Right lung (tissue), 5 donors: ENCODE results near the gene WDR1. TPM values are rescaled to one million over a fixed set of nuclear protein-coding genes. Genes with fewer than 3 reads are reported as not detected.

Experiments used
- DNase-seq, 2 donors: peaks; one replicate each; pipeline ENCODE4 v3.0.0-alpha.2; 2013
- polyA plus RNA-seq, 5 donors: library from polyadenylated mRNA; unstranded; fragments of 120-200 nt; gene quantifications; one replicate each; pipeline versions ENCODE4 v1.2.1 to v1.2.3, GENCODE V29; 2013; ENCODE audit warnings: inconsistent platforms in 1 of 5, low replicate concordance in 1 of 5; ENCODE audit not compliant: insufficient read length in 5 of 5, insufficient read depth in 1 of 5

WDR1 gene
- polyA plus RNA-seq, 5 donors: 140 to 159 (median 152) TPM

GRCh38 chr4:10088135-10089010, 28.2 kb downstream of the WDR1 start:
- no peak for DNase-seq

- DNase-seq: no peak
Measured at GRCh38 chr4:10087152-10087791, 29.3 kb downstream of the WDR1 start.

- no peak for DNase-seq
Measured at GRCh38 chr4:10086506-10087120, 30.0 kb downstream of the WDR1 start.

GRCh38 chr4:10085828-10086505, 30.6 kb downstream of the WDR1 start:
- DNase-seq: no peak

- no peak for DNase-seq
Measured at GRCh38 chr4:10085386-10085785, 31.2 kb downstream of the WDR1 start.

GRCh38 chr4:10084651-10085358, 31.8 kb downstream of the WDR1 start:
- DNase-seq: no peak

- no peak for DNase-seq
Measured at GRCh38 chr4:10083861-10084641, 32.5 kb downstream of the WDR1 start.

- no peak for DNase-seq
Measured at GRCh38 chr4:10083331-10083771, 33.2 kb downstream of the WDR1 start.

GRCh38 chr4:10082459-10083272, 33.9 kb downstream of the WDR1 start:
- no peak for DNase-seq

- no peak for DNase-seq
Measured at GRCh38 chr4:10082047-10082446, 34.6 kb downstream of the WDR1 start.

- DNase-seq: no peak
Measured at GRCh38 chr4:10081218-10081606, 35.4 kb downstream of the WDR1 start.

GRCh38 chr4:10080589-10081217, 35.9 kb downstream of the WDR1 start:
- no peak for DNase-seq

GRCh38 chr4:10079912-10080588, 36.5 kb downstream of the WDR1 start:
- DNase-seq: no peak

- no peak for DNase-seq
Measured at GRCh38 chr4:10079256-10079655, 37.3 kb downstream of the WDR1 start.

- no peak for DNase-seq
Measured at GRCh38 chr4:10078481-10079233, 37.9 kb downstream of the WDR1 start.

GRCh38 chr4:10077483-10078335, 38.9 kb downstream of the WDR1 start:
- DNase-seq: no peak

- DNase-seq: no peak
Measured at GRCh38 chr4:10077076-10077475, 39.5 kb downstream of the WDR1 start.
